Pulmonary artery endothelial cell (primary cell): ENCODE data around the gene SHANK2. TPM values are rescaled to one million over a fixed set of nuclear protein-coding genes. Genes with fewer than 3 reads are reported as not detected.

Experiments
- DNase-seq: peaks from one replicate; pipeline ENCODE4 v3.0.0-alpha.2; 2011; ENCODE audit warnings: low read depth, low spot score
- total RNA-seq: library from RNA; depleted of rRNA; stranded (reverse); fragments of >200 nt; gene quantifications from 2 replicates; pipeline ENCODE4 v1.2.3, GENCODE V29; 2014

Gene SHANK2
- total RNA-seq, 1 donor from 2014 or later = under 0.01 TPM

GRCh38 chr11:71202598-71202944 lies 49.8 kb downstream of the SHANK2 start:
- DNase-seq = no peak

Other genes starting within 250 kb of the SHANK2 start
- gene DHCR7, start 195.8 kb upstream of the SHANK2 start, total RNA-seq = 53.5 and 57.1 TPM in 2 replicates
- gene NADSYN1, start 200.6 kb upstream of the SHANK2 start, total RNA-seq = 93.6 and 110 TPM in 2 replicates